ENCODE data around the gene SENP6.

The SENP6 gene

GRCh38 chr6:75746221-75746620 lies 144.5 kb downstream of the SENP6 start:
- DNase-seq (ENCODE audit: extremely low read depth, low read depth), result no peak
- TF ChIP-seq, protein P1, sequence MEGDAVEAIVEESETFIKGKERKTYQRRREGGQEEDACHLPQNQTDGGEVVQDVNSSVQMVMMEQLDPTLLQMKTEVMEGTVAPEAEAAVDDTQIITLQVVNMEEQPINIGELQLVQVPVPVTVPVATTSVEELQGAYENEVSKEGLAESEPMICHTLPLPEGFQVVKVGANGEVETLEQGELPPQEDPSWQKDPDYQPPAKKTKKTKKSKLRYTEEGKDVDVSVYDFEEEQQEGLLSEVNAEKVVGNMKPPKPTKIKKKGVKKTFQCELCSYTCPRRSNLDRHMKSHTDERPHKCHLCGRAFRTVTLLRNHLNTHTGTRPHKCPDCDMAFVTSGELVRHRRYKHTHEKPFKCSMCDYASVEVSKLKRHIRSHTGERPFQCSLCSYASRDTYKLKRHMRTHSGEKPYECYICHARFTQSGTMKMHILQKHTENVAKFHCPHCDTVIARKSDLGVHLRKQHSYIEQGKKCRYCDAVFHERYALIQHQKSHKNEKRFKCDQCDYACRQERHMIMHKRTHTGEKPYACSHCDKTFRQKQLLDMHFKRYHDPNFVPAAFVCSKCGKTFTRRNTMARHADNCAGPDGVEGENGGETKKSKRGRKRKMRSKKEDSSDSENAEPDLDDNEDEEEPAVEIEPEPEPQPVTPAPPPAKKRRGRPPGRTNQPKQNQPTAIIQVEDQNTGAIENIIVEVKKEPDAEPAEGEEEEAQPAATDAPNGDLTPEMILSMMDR (IDR thresholded peaks at IDR 0.05; ENCODE audit: low read depth, low read length), result no peak

- DNase-seq (ENCODE audit: extremely low read depth, low read depth), result no peak
- TF ChIP-seq, protein P1 (IDR thresholded peaks at IDR 0.05; ENCODE audit: low read depth, low read length), result no peak
Observed at GRCh38 chr6:75747152-75747992, 145.7 kb downstream of the SENP6 start.

DNA sequence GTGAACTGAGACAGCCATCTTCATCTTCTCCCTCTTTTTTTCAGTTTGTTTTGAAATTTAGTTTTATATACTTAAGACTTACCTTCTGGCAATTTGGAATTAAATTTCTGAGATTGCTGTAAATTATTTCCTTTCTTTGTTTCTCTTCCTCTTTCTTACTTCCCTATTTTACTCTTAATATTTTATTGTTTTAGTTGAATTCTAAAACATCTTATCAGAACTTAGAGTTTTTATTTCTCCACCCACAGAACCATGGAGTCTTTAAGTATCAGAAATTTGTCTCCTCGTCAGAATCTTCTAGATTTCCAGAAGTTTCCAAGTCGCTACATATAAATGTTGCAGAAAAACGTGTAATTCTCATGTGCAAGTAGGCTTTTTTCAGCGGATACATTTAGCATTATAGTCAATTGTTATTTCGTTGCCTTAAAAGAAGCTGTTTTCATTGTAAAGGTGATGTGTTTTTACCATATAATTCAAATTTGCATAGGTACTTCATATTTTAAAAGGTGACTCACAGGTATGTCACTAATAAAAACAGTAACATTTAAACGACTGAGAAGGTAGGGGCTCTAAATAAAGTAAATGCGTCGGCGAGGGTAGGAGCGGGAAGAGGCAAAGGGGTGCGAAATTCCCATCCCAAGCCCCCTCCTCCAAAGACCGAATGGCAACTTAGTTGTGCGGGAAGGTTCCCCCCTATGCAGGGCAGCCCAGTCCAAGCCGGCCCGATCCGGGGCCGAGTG lies 146.5 kb downstream of the SENP6 start:
- TF ChIP-seq, protein P1 (IDR thresholded peaks at IDR 0.05; ENCODE audit: low read depth, low read length), result no peak
- DNase-seq (ENCODE audit: extremely low read depth, low read depth), result no peak

DNA sequence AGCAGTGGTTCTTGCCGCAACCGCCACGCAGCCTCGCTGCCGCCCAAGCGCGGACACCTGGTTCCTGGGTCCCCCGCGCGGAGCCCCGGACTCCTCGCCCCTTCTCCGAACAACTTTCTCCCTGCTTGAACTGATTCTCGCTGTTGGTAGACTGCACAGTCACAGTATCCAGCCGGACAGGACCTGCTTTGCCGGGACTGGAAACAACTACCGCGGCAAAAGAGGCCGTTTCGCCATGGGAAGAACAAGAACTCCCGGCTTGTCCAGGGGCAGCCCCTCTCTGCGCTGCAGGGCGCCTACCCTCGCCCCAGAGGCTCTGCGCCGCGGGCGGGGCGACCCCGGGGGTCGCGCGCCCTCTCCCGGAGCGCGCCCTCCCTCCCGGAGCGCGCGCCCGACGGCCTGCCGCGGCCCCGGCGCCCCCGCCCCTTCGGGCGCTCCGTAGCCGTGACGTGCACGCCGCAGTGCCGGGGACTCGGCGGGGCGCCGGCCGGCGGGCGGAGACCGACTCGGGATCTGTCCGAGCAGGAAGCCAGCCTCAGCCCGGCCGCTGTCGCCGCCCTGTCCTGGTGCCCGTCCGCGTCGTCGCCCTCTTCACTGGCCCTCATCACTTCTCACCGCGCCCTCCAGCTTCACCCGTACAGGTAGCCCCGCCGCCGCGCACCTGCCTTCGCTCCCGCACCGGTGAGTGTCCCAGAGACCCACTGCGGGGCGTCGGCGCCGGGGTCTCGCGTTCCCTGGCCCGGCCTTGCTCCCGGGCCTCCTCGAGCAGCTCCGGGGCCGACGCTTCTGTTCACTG lies 147.3 kb downstream of the SENP6 start, which contains the start of gene MYO6:
TSS of gene MYO6 (plus strand) at position 497 of the 796 bp plus-strand sequence. CDS start 68,309 bp downstream, outside the sequence.
- DNase-seq (ENCODE audit: extremely low read depth, low read depth), result no peak
- TF ChIP-seq, protein P1 (IDR thresholded peaks at IDR 0.05; ENCODE audit: low read depth, low read length), result no peak

DNA sequence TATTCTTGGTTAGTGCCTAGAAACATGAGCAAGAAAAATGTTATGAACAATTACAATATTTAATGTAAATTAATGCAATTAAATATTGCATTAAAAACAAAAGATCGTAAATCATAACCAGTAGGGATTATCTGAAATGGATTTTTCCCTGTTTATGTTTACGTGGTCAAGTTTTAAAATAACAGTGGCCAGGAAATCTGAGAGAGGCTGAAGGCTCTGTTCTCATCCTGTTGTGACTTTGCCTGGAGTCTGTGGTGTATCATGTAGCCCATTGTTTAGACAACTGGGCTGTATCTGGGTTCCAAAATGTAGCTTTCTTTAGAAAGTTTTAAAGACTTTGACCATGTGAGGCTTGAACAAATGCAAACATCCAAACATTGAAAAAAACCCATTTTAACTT lies 149.8 kb downstream of the SENP6 start:
- TF ChIP-seq, protein P1 (IDR thresholded peaks at IDR 0.05; ENCODE audit: low read depth, low read length), result no peak
- no peak for DNase-seq (ENCODE audit: extremely low read depth, low read depth)

GRCh38 chr6:75752365-75752764 lies 150.7 kb downstream of the SENP6 start:
- DNase-seq (ENCODE audit: extremely low read depth, low read depth), result no peak
- TF ChIP-seq, protein P1 (IDR thresholded peaks at IDR 0.05; ENCODE audit: low read depth, low read length), result no peak

Measured in AG09319 (cell line).